ENCODE data around the gene ILKAP.

Gene ILKAP

DNA sequence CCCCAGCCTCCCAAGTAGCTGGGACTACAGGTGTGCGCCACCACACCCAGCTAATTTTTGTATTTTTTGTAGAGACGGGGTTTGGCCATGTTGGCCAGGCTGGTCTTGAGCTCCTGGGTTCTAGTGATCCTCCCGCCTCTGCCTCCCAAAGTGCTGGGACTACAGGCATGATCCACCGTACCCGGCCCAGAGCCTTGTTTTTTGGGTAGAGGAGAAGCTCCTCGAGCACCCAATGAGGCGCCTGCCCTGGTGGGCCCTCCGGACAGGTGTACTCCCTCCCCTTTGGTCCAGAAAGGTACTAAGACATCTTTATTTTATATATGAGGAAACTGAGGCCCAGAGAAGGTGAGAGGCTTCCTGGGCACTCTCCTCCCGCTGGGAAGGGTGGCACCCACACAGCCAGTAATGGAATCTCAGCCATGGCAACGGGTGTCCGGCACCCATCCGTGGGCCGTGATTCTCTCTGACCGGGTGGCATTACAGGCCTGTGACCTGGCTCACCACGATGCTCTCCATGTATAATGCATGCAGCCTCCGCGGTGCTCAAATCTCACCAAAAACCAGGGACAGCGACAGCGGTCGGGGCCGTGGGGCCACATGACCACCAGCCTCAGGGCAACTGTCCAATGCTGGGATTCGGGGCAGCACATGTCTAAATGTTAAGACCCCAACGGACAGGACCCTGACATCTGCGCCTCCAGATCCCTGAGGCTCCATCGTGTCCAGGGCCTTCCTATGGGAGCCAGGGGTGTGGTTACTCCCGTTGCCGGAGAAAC, 81.8 kb downstream of the ILKAP start:
- no peak for DNase-seq

DNA sequence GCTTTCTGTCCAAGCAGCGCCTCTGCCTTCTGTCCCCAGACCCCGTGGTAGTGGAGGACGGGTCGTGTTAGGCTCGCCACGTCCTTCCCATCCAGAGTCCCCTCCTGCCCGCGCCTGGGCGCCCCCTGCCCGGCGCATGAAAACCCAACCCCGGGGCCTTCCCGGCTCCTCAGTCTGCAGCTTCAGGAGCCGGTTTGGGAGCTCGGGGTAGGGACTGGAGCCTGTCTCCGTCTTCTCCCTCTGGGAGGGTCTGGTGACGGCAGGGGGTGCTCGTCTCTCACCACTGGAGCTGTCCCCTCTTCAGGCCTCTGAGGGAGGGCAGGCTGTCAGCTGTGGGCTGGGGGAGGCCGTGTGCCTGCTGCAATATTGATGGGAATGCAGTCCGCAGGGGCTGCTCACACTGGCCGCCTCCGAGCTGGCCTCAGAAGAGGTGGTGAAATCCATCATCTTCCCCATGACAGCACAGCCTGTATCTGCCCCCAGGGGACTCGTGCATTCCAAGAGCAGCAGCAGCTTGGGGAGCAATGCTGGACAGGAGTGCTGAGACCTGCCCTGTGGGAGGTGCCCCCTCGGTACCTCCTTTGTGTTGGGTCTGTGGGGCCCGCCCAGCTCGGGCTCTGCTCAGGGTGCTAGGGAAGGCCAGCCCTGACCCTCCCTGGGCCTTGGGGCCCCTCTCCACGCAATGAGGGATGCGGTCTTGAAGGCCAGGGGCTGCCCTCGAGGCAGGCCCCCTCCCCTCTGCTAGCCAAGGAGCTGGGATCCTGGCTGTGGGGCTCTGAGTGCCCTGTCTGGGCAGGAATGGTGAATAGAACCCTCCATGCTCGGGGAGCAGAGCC, 82.8 kb downstream of the ILKAP start:
- no peak for DNase-seq
